G401 (cell line): Measurements from ENCODE around the gene EIF1B. TPM values are rescaled to one million over a fixed set of nuclear protein-coding genes. Genes with fewer than 3 reads are reported as not detected.
A peak's percentile ranks its signal among the peaks of the same experiment; 100 is the strongest.
"Not testable (repeated sequence)": the region's sequence is repeated elsewhere in the genome, so short reads cannot be mapped to it uniquely, and the experiment has no call there.

Experiments used
- DNase-seq: peaks from one replicate; pipeline ENCODE4 v3.0.0-alpha.2; 2015; ENCODE audit warnings: low spot score
- in situ Hi-C: cut with HindIII; loops from 2 replicates; pipeline ENCODE4 v1.10.0; 2016; ENCODE audit warnings: low sequenced_read_pairs, mixed read lengths
- total RNA-seq: library from RNA; depleted of rRNA; stranded (reverse); fragments of >200 nt; shearing (Covaris generic); gene quantifications from 2 replicates; pipeline ENCODE4 v1.2.3, GENCODE V29; 2014; rRNA removed

Gene EIF1B
- total RNA-seq = 24.4 and 34.2 TPM in 2 replicates

- DNase-seq = peak; percentile 97
- in situ Hi-C loops = no loop called here
Measured at GRCh38 chr3:40309418-40309924, at the start of gene EIF1B. EIF1B (plus strand) TSS chr3:40309707; CDS start chr3:40309942, 235 bp downstream.

GRCh38 chr3:40262331-40262730, 47.2 kb upstream of the EIF1B start:
- peak; percentile 80 for DNase-seq
- in situ Hi-C loops = no loop called here

- in situ Hi-C loops = no loop called here
- DNase-seq = no peak
Measured at GRCh38 chr3:40264451-40264850, 45.1 kb upstream of the EIF1B start.

GRCh38 chr3:40265181-40265580, 44.3 kb upstream of the EIF1B start:
- in situ Hi-C loops = no loop called here

GRCh38 chr3:40267937-40268724, 41.4 kb upstream of the EIF1B start:
- in situ Hi-C loops = no loop called here

More at GRCh38 chr3:40265181-40265580, 44.3 kb upstream of the EIF1B start:
- DNase-seq = no peak

GRCh38 chr3:40268802-40269524, 40.5 kb upstream of the EIF1B start:
- DNase-seq = peak; percentile 9
- in situ Hi-C loops = no loop called here

More at GRCh38 chr3:40267937-40268724, 41.4 kb upstream of the EIF1B start:
- no peak for DNase-seq

- in situ Hi-C loops = no loop called here
- no peak for DNase-seq
Measured at GRCh38 chr3:40278791-40279190, 30.7 kb upstream of the EIF1B start.

GRCh38 chr3:40281995-40282394, 27.5 kb upstream of the EIF1B start:
- no peak for DNase-seq
- in situ Hi-C loops = no loop called here

GRCh38 chr3:40283057-40283456, 26.4 kb upstream of the EIF1B start:
- DNase-seq, in situ Hi-C loops: not testable (repeated sequence)

- DNase-seq = no peak
- in situ Hi-C loops = no loop called here
Measured at GRCh38 chr3:40287248-40287647, 22.3 kb upstream of the EIF1B start.

GRCh38 chr3:40290396-40290795, 19.1 kb upstream of the EIF1B start:
- no peak for DNase-seq

GRCh38 chr3:40291471-40291870, 18.0 kb upstream of the EIF1B start:
- in situ Hi-C loops = no loop called here
- DNase-seq = no peak

More at GRCh38 chr3:40290396-40290795, 19.1 kb upstream of the EIF1B start:
- in situ Hi-C loops = no loop called here

GRCh38 chr3:40292637-40293349, 16.7 kb upstream of the EIF1B start:
- DNase-seq = no peak
- in situ Hi-C loops = no loop called here

GRCh38 chr3:40294434-40294833, 15.1 kb upstream of the EIF1B start:
- in situ Hi-C loops = no loop called here

GRCh38 chr3:40298075-40298474, 11.4 kb upstream of the EIF1B start:
- in situ Hi-C loops = no loop called here
- DNase-seq = no peak

More at GRCh38 chr3:40294434-40294833, 15.1 kb upstream of the EIF1B start:
- DNase-seq = no peak

GRCh38 chr3:40299130-40299720, 10.3 kb upstream of the EIF1B start:
- DNase-seq = no peak
- in situ Hi-C loops = no loop called here

- in situ Hi-C loops = no loop called here
- no peak for DNase-seq
Measured at GRCh38 chr3:40299721-40300335, 9.7 kb upstream of the EIF1B start.

GRCh38 chr3:40302784-40303183, 6.7 kb upstream of the EIF1B start:
- in situ Hi-C loops = no loop called here
- DNase-seq = no peak

GRCh38 chr3:40304352-40304751, 5.2 kb upstream of the EIF1B start:
- no peak for DNase-seq
- in situ Hi-C loops = no loop called here
